Measurements from ENCODE around the gene EIF2AK3.

GRCh38 chr2:88530081-88530480 lies 97.2 kb downstream of the EIF2AK3 start:
- no peak for TF ChIP-seq POLR2A (IDR thresholded peaks at IDR 0.05; ENCODE audit: low read depth, low read length)
- no peak for TF ChIP-seq TAF1 (IDR thresholded peaks at IDR 0.05; ENCODE audit: borderline replicate concordance, low read depth, low read length)

Data from GM12892 (cell line).